H1 (cell line): ENCODE results near the gene NTRK2. TPM values are rescaled to one million over a fixed set of nuclear protein-coding genes. Genes with fewer than 3 reads are reported as not detected.

Source experiments
- EP300 ChIP-seq, 2 experiments: IDR thresholded peaks; 1 replicate in 1 of 2; 2 replicates in 1 of 2; pipeline ENCODE4 v1.6.1; 2011 to 2012; ENCODE audit warnings: low read depth in 2 of 2, low read length in 2 of 2, mild to moderate bottlenecking in 2 of 2, borderline replicate concordance in 1 of 2, inconsistent platforms in 1 of 2, moderate library complexity in 1 of 2
- SP1 ChIP-seq: IDR thresholded peaks from 2 replicates; pipeline ENCODE4 v1.6.1; 2011; ENCODE audit warnings: low read depth, low read length
- polyA plus RNA-seq, 7 experiments: library from polyadenylated mRNA; depleted of rRNA in 3 of 7; stranded (reverse) in 5 of 7; unstranded in 2 of 7; fragments of >200 nt in 5 of 7; fragments of 200-250 nt in 2 of 7; gene quantifications; 1 replicate in 5 of 7; 2 replicates in 1 of 7; 4 replicates in 1 of 7; pipeline versions ENCODE4 v1.2.1 to v1.2.3, GENCODE V29; 2011 to 2013; ENCODE audit warnings: missing spikeins in 2 of 7, mixed read lengths in 2 of 7
- total RNA-seq: library from RNA; stranded (reverse); fragmentation: NEBNext Ultra II Directional; extraction: Animal tissue kit (Norgen Biotek cat#: 25700); gene quantifications from 2 replicates; pipeline ENCODE4 v1.2.1, GENCODE V29; 2021

Gene NTRK2
- total and polyA plus RNA-seq, 2 of the 8 experiments (the other 6 are each of a cell fraction or from before 2014, with no cell fraction given) = 0.03 to 0.04 TPM

DNA sequence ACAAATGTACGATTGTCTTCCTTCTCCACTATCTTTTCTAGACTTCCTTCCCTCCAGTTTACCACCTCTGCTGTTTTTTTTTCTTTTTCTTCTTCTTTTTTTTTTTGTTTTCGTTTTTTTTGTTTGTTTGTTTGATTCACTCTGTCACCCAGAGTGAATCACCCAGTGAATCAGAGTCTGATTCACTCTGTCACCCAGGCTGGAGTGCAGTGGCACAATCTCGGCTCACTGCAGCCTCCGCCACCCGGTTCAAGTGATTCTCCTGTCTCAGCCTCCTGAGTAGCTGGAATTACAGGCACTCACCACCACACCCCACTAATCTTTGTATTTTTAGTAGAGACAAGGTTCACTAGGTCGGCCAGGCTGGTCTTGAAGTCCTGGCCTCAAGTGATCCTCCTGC is 375.7 kb downstream of the NTRK2 start (continued):
- TF ChIP-seq EP300 (IDR thresholded peaks at IDR 0.05; ENCODE audit: borderline replicate concordance in 1 of 2, low read depth in 2 of 2, low read length in 2 of 2) (no peak), SP1 (no peak)
